ENCODE data around the gene RARRES1. TPM values are rescaled to one million over a fixed set of nuclear protein-coding genes. Genes with fewer than 3 reads are reported as not detected.

The RARRES1 gene
- total and polyA plus RNA-seq, 8 donors, result 0.43 to 237 (median 5.6) TPM

GRCh38 chr3:158751316-158751715 lies 19.1 kb upstream of the RARRES1 start:
- H3K36me3 ChIP-seq, result peaks cover 0 to 36% (median 11%) of the 10 kb centered on the region in 4 donors
- 46 to 74% (median 64%) methylated on average over 1 of the region's 1 CpG for WGBS, 5 donors
- no peak for DNase-seq
- no peak overlapping the region for H3K4me3 ChIP-seq
- peaks cover 0 to 10% (median 0%) of the 10 kb centered on the region in 4 donors for H3K4me1 ChIP-seq
- H3K27ac ChIP-seq, result no peak overlapping the region
- intact Hi-C loops (cut with DNase I; ENCODE audit: low total_unique reads), result no loop called here
- TF ChIP-seq EP300 (IDR thresholded peaks at IDR 0.05), result no peak
- no peak for TF ChIP-seq CTCF (IDR thresholded peaks at IDR 0.05)
- no peak for TF ChIP-seq POLR2AphosphoS5 (IDR thresholded peaks at IDR 0.05)
- TF ChIP-seq POLR2A (IDR thresholded peaks at IDR 0.05), result no peak
- H3K9me3 ChIP-seq, result no peaks in the 10 kb centered on the region
- H3K27me3 ChIP-seq, result no peaks in the 10 kb centered on the region

DNA sequence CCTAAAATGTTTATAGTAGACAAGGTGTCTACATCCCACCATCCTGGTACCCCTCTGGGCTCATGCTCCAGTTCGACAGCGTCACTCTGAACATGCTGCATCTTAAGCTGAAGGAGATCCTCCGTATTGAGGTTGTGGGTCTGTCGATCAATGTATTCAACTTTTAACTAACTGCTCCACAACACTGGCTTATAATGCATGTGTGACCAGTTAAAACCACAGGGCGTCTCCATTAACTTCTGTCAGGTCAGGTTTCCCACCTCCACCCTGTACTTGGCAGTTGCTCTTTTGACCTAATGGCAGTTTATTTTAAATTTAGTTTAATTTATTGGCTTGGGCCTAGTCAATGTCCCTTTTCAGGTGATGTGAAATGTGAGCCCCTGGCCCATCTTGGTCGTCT lies 17.8 kb upstream of the RARRES1 start:
- TF ChIP-seq POLR2AphosphoS5 (IDR thresholded peaks at IDR 0.05) (no peak), POLR2A (IDR thresholded peaks at IDR 0.05) (no peak), EP300 (IDR thresholded peaks at IDR 0.05) (no peak), CTCF (IDR thresholded peaks at IDR 0.05) (no peak)
- WGBS, 5 donors, result 87 to 96% (median 91%) methylated on average over 6 of the region's 6 CpGs
- no peak for DNase-seq
- Histone ChIP-seq H3K27ac (no peak overlapping the region), H3K9me3 (no peaks in the 10 kb centered on the region), H3K4me1 (peaks cover 0 to 10% (median 0%) of the 10 kb centered on the region in 4 donors), H3K4me3 (no peak overlapping the region), H3K27me3 (no peaks in the 10 kb centered on the region), H3K36me3 (peaks cover 0 to 43% (median 18%) of the 10 kb centered on the region in 4 donors)
- intact Hi-C loops (cut with DNase I; ENCODE audit: low total_unique reads), result no loop called here

GRCh38 chr3:158749526-158749925 lies 17.3 kb upstream of the RARRES1 start:
- TF ChIP-seq EP300 (IDR thresholded peaks at IDR 0.05) (no peak), POLR2A (IDR thresholded peaks at IDR 0.05) (no peak), CTCF (IDR thresholded peaks at IDR 0.05) (no peak), POLR2AphosphoS5 (IDR thresholded peaks at IDR 0.05) (no peak)
- intact Hi-C loops (cut with DNase I; ENCODE audit: low total_unique reads), result no loop called here
- WGBS, 5 donors, result 87 to 93% (median 90%) methylated on average over 5 of the region's 5 CpGs
- H3K9me3 ChIP-seq, result no peaks in the 10 kb centered on the region
- no peaks in the 10 kb centered on the region for H3K27me3 ChIP-seq
- peaks cover 0 to 10% (median 0%) of the 10 kb centered on the region in 4 donors for H3K4me1 ChIP-seq
- H3K36me3 ChIP-seq, result peaks cover 0 to 48% (median 20%) of the 10 kb centered on the region in 4 donors
- H3K4me3 ChIP-seq, result no peak overlapping the region
- DNase-seq, result no peak
- no peak overlapping the region for H3K27ac ChIP-seq

- WGBS, 5 donors, result 50 to 70% (median 67%) methylated on average over 7 of the region's 7 CpGs
- Histone ChIP-seq H3K4me3 (no peak overlapping the region), H3K4me1 (peaks cover 0 to 10% (median 0%) of the 10 kb centered on the region in 4 donors), H3K36me3 (peaks cover 0 to 56% (median 24%) of the 10 kb centered on the region in 4 donors), H3K27ac (peak overlapping the region in 2 of 5 donors; percentile 13 to 42), H3K9me3 (no peaks in the 10 kb centered on the region), H3K27me3 (no peaks in the 10 kb centered on the region)
- peak; percentile 30 to 37 for DNase-seq
- no peak for TF ChIP-seq EP300 (IDR thresholded peaks at IDR 0.05)
- intact Hi-C loops (cut with DNase I; ENCODE audit: low total_unique reads), result no loop called here
These were observed 16.1 kb upstream of the RARRES1 start for GRCh38 chr3:158748237-158748828.

DNA sequence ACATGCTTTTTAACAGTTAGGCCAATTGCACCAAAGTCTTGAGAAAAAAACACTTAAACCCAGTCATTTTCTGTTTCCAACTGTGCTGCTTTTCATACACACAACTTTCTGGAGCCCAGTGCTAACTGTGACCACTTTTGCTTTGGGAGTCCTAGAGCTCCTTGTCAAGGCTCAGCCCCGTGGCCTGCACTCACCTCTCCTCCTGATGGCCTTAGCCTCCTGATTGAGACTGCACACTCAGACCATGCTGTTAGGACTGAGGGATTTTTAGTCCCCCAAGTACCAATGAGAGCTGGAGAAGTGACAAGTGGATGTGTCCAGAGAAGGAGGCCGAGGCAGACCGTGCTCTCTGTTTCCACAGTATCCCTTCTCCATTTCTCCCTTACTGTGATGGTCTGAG lies 15.2 kb upstream of the RARRES1 start:
- H3K4me1 ChIP-seq, result peaks cover 0 to 10% (median 0%) of the 10 kb centered on the region in 4 donors
- no peaks in the 10 kb centered on the region for H3K27me3 ChIP-seq
- H3K4me3 ChIP-seq, result no peak overlapping the region
- TF ChIP-seq EP300 (IDR thresholded peaks at IDR 0.05), result no peak
- TF ChIP-seq POLR2AphosphoS5 (IDR thresholded peaks at IDR 0.05), result no peak
- no peak for TF ChIP-seq CTCF (IDR thresholded peaks at IDR 0.05)
- TF ChIP-seq POLR2A (IDR thresholded peaks at IDR 0.05), result no peak
- DNase-seq, result no peak
- no peak overlapping the region for H3K27ac ChIP-seq
- WGBS, 5 donors, result 88 to 98% (median 93%) methylated on average over 3 of the region's 3 CpGs
- intact Hi-C loops (cut with DNase I; ENCODE audit: low total_unique reads), result no loop called here
- H3K9me3 ChIP-seq, result no peaks in the 10 kb centered on the region
- H3K36me3 ChIP-seq, result peaks cover 0 to 59% (median 24%) of the 10 kb centered on the region in 4 donors

Measured in stomach (tissue), 9 donors.